ENCODE data around the gene C15orf62.

Gene C15orf62

DNA sequence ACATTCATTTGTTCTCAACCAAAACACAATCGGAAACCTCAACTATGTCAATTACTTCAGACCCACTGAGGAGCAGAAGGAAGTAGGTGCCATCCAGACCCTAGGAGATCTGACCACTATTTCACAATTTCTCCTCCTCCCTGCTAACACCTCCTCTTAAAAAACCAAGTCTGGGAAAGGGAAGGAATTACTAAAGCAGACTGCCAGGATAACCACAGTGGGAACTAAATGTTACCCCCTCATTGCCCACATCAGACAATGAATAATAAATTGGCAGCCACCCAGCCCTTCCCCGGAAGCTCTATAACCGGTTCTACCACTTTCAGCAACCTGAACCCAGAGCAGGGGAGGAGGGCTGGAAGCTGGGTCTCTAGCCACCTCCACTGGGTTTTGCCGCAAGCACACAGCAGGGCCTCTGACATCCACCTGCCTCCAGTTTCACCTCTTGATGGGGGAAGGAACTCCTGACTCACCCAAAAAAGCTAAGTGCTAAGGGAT, 17.6 kb downstream of the C15orf62 start:
- in situ Hi-C loops (cut with HindIII; ENCODE audit: low sequenced_read_pairs) = no loop called here
- H3K4me3 ChIP-seq (ENCODE audit: low read depth, low read length) = no peak overlapping the region
- DNase-seq (ENCODE audit: low read depth, low spot score) = peak; percentile 87
- TF ChIP-seq CTCF (IDR thresholded peaks at IDR 0.05; ENCODE audit: low read depth, low read length) = no peak

GRCh38 chr15:40787991-40788390, 18.2 kb downstream of the C15orf62 start:
- no peak overlapping the region for H3K4me3 ChIP-seq (ENCODE audit: low read depth, low read length)
- in situ Hi-C loops (cut with HindIII; ENCODE audit: low sequenced_read_pairs) = no loop called here
- DNase-seq (ENCODE audit: low read depth, low spot score) = no peak
- no peak for TF ChIP-seq CTCF (IDR thresholded peaks at IDR 0.05; ENCODE audit: low read depth, low read length)

DNA sequence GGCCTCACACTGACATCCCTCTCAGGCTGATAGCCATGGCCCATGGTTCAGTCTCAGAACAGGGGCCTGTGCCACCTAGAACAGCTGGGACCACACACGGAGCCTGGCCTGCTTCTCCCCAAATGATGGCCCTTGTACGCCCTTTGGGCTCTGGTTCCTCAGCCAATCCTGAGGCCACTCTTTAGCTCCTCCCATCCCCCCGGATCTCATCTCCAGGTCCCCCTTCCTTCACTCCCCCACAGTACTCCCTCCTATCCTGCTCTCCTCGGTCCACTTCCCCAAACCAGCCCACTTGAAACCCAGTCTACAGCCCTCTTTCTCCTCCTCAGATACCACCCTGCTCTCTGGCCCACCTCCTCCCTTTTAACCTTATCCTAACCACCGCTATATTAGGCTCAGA, 19.3 kb downstream of the C15orf62 start:
- in situ Hi-C loops (cut with HindIII; ENCODE audit: low sequenced_read_pairs) = no loop called here
- DNase-seq (ENCODE audit: low read depth, low spot score) = no peak
- no peak overlapping the region for H3K4me3 ChIP-seq (ENCODE audit: low read depth, low read length)
- no peak for TF ChIP-seq CTCF (IDR thresholded peaks at IDR 0.05; ENCODE audit: low read depth, low read length)

DNA sequence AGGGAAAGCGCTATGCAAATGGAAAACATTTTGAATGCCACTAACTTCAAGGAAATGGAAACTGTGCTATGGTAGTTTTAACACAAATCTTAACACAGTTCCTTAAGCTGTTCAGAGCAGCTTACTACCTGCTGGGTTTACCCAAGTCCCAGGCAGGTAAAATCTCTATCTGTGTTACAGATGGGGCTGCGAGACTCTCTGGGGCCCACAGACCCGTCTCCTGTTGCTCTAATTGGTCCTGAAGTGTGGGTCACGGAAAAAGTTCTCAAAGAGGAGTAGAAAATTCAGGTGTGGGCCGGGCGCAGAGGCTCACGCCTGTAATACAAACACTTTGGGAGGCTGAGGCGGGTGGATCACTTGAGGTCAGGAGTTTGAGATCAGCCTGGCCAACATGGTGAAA, 20.2 kb downstream of the C15orf62 start:
- no peak for TF ChIP-seq CTCF (IDR thresholded peaks at IDR 0.05; ENCODE audit: low read depth, low read length)
- in situ Hi-C loops (cut with HindIII; ENCODE audit: low sequenced_read_pairs) = no loop called here
- no peak overlapping the region for H3K4me3 ChIP-seq (ENCODE audit: low read depth, low read length)
- DNase-seq (ENCODE audit: low read depth, low spot score) = no peak

- peak; percentile 39 for DNase-seq (ENCODE audit: low read depth, low spot score)
- no peak overlapping the region for H3K4me3 ChIP-seq (ENCODE audit: low read depth, low read length)
- in situ Hi-C loops (cut with HindIII; ENCODE audit: low sequenced_read_pairs) = no loop called here
- TF ChIP-seq CTCF (IDR thresholded peaks at IDR 0.05; ENCODE audit: low read depth, low read length) = no peak
Observed at GRCh38 chr15:40790718-40791117, 20.9 kb downstream of the C15orf62 start.

GRCh38 chr15:40792394-40792793, 22.6 kb downstream of the C15orf62 start:
- H3K4me3 ChIP-seq (ENCODE audit: low read depth, low read length) = no peak overlapping the region
- DNase-seq (ENCODE audit: low read depth, low spot score) = no peak
- in situ Hi-C loops (cut with HindIII; ENCODE audit: low sequenced_read_pairs) = no loop called here
- TF ChIP-seq CTCF (IDR thresholded peaks at IDR 0.05; ENCODE audit: low read depth, low read length) = no peak
